HepG2 (cell line): ENCODE results near the gene CCDC126. TPM values are rescaled to one million over a fixed set of nuclear protein-coding genes. Genes with fewer than 3 reads are reported as not detected.

ENCODE experiments used
- AGO2 ChIP-seq: fragments of 200-400 bp; formaldehyde crosslinking; optimal IDR thresholded peaks from 2 replicates; pipeline ENCODE3; 2017; ENCODE audit warnings: mild to moderate bottlenecking, low read depth, low read length, moderate library complexity
- FOSL2 ChIP-seq: sonication (generic); formaldehyde crosslinking; IDR thresholded peaks from 2 replicates; pipeline ENCODE4 v1.4.0; 2020; ENCODE audit warnings: missing genetic modification reagents
- GZF1 ChIP-seq: sonication (generic); formaldehyde crosslinking; IDR thresholded peaks from 2 replicates; pipeline ENCODE4 v1.5.1; 2020; ENCODE audit warnings: mild to moderate bottlenecking, missing genetic modification reagents
- JARID2 ChIP-seq: sonication (generic); formaldehyde crosslinking; IDR thresholded peaks from 2 replicates; pipeline ENCODE4 v1.8.1; 2023; ENCODE audit warnings: missing genetic modification reagents, inconsistent platforms; ENCODE audit not compliant: insufficient replicate concordance
- MAFG ChIP-seq: sonication (generic); formaldehyde crosslinking; IDR thresholded peaks from 2 replicates; pipeline ENCODE4 v1.5.1; 2020; ENCODE audit warnings: mild to moderate bottlenecking, missing genetic modification reagents
- MXD1 ChIP-seq: sonication (generic); formaldehyde crosslinking; IDR thresholded peaks from 2 replicates; pipeline ENCODE4 v1.4.0; 2020; ENCODE audit warnings: mild to moderate bottlenecking, missing genetic modification reagents
- MYPOP ChIP-seq: sonication (generic); formaldehyde crosslinking; IDR thresholded peaks from 2 replicates; pipeline ENCODE4 v1.8.1; 2023; ENCODE audit warnings: mild to moderate bottlenecking, moderate library complexity, missing genetic modification reagents
- NFE2L1 ChIP-seq: sonication (generic); formaldehyde crosslinking; IDR thresholded peaks from 2 replicates; pipeline ENCODE4 v1.4.0; 2020; ENCODE audit warnings: missing genetic modification reagents, mild to moderate bottlenecking, borderline replicate concordance
- NFYB ChIP-seq: sonication (generic); formaldehyde crosslinking; IDR thresholded peaks from 2 replicates; pipeline ENCODE4 v1.4.0; 2020; ENCODE audit warnings: missing genetic modification reagents
- PCBP2 ChIP-seq: fragments of 200-400 bp; formaldehyde crosslinking; optimal IDR thresholded peaks from 2 replicates; pipeline ENCODE3; 2018; ENCODE audit warnings: low read length, low read depth; ENCODE audit not compliant: poor library complexity, severe bottlenecking
- POLR2AphosphoS2 ChIP-seq: IDR thresholded peaks from 2 replicates; pipeline ENCODE4 v1.6.1; 2011; ENCODE audit warnings: low read depth, low read length, improper control_type of control experiment
- PRPF4 ChIP-seq: fragments of 200-400 bp; formaldehyde crosslinking; IDR thresholded peaks from 2 replicates; pipeline ENCODE4 v1.6.1; 2016; ENCODE audit warnings: low read length, low read depth; ENCODE audit not compliant: poor library complexity, severe bottlenecking
- SAFB2 ChIP-seq: sonication (generic); formaldehyde crosslinking; IDR thresholded peaks from 2 replicates; pipeline ENCODE4 v1.5.1; 2020; ENCODE audit warnings: missing genetic modification reagents, low read depth, mild to moderate bottlenecking, borderline replicate concordance
- SAP130 ChIP-seq: IDR thresholded peaks from 2 replicates; pipeline ENCODE4 v1.6.1; 2016; ENCODE audit warnings: low read depth
- SCMH1 ChIP-seq: sonication (generic); formaldehyde crosslinking; IDR thresholded peaks from 2 replicates; pipeline ENCODE4 v1.9.0; 2021; ENCODE audit warnings: missing genetic modification reagents, mild to moderate bottlenecking, borderline replicate concordance
- STAT5B ChIP-seq: sonication (generic); formaldehyde crosslinking; IDR thresholded peaks from 2 replicates; pipeline ENCODE4 v1.4.0; 2020; ENCODE audit warnings: missing genetic modification reagents
- THAP8 ChIP-seq: sonication (generic); formaldehyde crosslinking; IDR thresholded peaks from 2 replicates; pipeline ENCODE4 v1.5.1; 2020; ENCODE audit warnings: missing genetic modification reagents, mild to moderate bottlenecking, borderline replicate concordance
- ZBTB39 ChIP-seq: sonication (generic); formaldehyde crosslinking; IDR thresholded peaks from 2 replicates; pipeline ENCODE4 v1.5.0; 2020; ENCODE audit warnings: missing genetic modification reagents
- ZFYVE20 ChIP-seq: sonication (generic); formaldehyde crosslinking; IDR thresholded peaks from 2 replicates; pipeline ENCODE4 v1.8.0; 2023; ENCODE audit warnings: low read depth, mild to moderate bottlenecking, moderate library complexity, missing genetic modification reagents, borderline replicate concordance
- ZNF329 ChIP-seq: sonication (generic); formaldehyde crosslinking; IDR thresholded peaks from 2 replicates; pipeline ENCODE4 v1.9.0; 2021; ENCODE audit warnings: low read depth, mild to moderate bottlenecking, missing genetic modification reagents
- ZNF468 ChIP-seq: sonication (generic); formaldehyde crosslinking; IDR thresholded peaks from 2 replicates; pipeline ENCODE4 v1.8.0; 2022; ENCODE audit warnings: mild to moderate bottlenecking, moderate library complexity, missing genetic modification reagents
- ZNF644 ChIP-seq: IDR thresholded peaks from 2 replicates; pipeline ENCODE4 v1.6.1; 2016; ENCODE audit warnings: low read depth
- ZNF841 ChIP-seq: sonication (generic); formaldehyde crosslinking; IDR thresholded peaks from 2 replicates; pipeline ENCODE4 v1.8.1; 2023; ENCODE audit warnings: missing genetic modification reagents, borderline replicate concordance
- polyA plus RNA-seq, 8 experiments: library from polyadenylated mRNA; depleted of rRNA in 3 of 8; stranded (reverse) in 7 of 8; unstranded in 1 of 8; fragments of >200 nt; fragmentation: Illumina TruSeq in 4 of 8; extraction: Trizol in 4 of 8; gene quantifications; 2 replicates each; pipeline versions ENCODE4 v1.2.1 to v1.2.3, GENCODE V29; 2011 to 2016; ENCODE audit warnings: low read depth in 4 of 8, missing spikeins in 1 of 8, mixed read lengths in 1 of 8; ENCODE audit not compliant: insufficient read depth in 1 of 8
- total RNA-seq, 5 experiments: library from RNA; depleted of rRNA; stranded (reverse); fragments of >200 nt; fragmentation: Illumina TruSeq; extraction: Trizol; gene quantifications; 2 replicates each; pipeline ENCODE4 v1.2.3, GENCODE V29; 2016; ENCODE audit warnings: low read depth in 1 of 5

Gene CCDC126
- total and polyA plus RNA-seq, 2 of the 13 experiments (the other 11 are each of a cell fraction or from before 2014, with no cell fraction given) = 3.5 to 9.3 TPM

- TF ChIP-seq NFYB (CRISPR knock-in tag) (peak; percentile 33; the same call in 1 of the 2 replicates), SAP130 (CRISPR knock-in tag) (peak; percentile 89), ZNF644 (CRISPR knock-in tag) (peak; percentile 86), STAT5B (no peak), POLR2AphosphoS2 (no peak), ZNF841 (CRISPR knock-in tag) (no peak), PRPF4 (no peak), JARID2 (CRISPR knock-in tag) (no peak), NFE2L1 (CRISPR knock-in tag) (no peak), ZFYVE20 (no peak), MXD1 (peak; percentile 91), THAP8 (CRISPR knock-in tag) (peak; percentile 54; the same call in 1 of the 2 replicates), ZNF329 (CRISPR knock-in tag) (peak; percentile 45; the same call in 1 of the 2 replicates), AGO2 (no peak), ZBTB39 (CRISPR knock-in tag) (0 out of 2 replicates have a peak, but pooled peaks have one; percentile 74), GZF1 (CRISPR knock-in tag) (no peak), FOSL2 (CRISPR knock-in tag) (peak; percentile 66), SAFB2 (CRISPR knock-in tag) (no peak), PCBP2 (no peak), MYPOP (CRISPR knock-in tag) (peak; percentile 73; the same call in 1 of the 2 replicates), MAFG (CRISPR knock-in tag) (no peak), ZNF468 (CRISPR knock-in tag) (peak; percentile 27; the same call in 1 of the 2 replicates), SCMH1 (CRISPR knock-in tag) (no peak)
Measured at GRCh38 chr7:23597094-23598091, at the start of gene CCDC126 (continued).
